ENCODE measurements around the gene DLX6. TPM values are rescaled to one million over a fixed set of nuclear protein-coding genes. Genes with fewer than 3 reads are reported as not detected.

The DLX6 gene
- total RNA-seq, 3 donors from 2014 or later (not counting 1 experiment from before 2014, with no cell fraction given): not detected

DNA sequence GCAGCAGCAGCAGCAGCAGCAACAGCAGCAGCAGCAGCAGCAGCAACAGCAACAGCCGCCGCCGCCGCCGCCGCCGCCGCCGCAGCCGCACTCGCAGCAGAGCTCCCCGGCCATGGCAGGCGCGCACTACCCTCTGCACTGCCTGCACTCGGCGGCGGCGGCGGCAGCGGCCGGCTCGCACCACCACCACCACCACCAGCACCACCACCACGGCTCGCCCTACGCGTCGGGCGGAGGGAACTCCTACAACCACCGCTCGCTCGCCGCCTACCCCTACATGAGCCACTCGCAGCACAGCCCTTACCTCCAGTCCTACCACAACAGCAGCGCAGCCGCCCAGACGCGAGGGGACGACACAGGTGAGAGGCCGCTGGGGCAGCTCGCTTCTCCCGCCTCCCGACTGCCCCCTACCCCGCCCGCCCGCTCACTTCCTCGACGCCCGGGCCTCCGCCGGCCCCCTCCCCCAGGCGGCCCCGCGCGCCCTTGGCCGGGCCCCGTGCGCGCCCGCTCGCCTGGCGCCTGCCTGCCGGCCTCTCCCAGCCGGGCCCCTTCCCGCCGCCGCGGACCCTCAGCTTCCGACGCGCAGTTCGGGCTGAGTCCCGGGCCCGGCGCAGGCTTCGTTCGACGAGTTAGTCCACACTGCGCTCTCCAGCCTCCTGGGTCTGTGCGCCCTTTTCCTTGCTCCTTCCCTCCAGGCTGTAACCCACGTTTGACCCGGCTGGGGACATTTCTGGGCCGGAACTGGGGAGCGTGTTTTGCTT is 882 bp downstream of the DLX6 start:
- H3K9me3 Mint-ChIP-seq: no peaks in the 10 kb centered on the region
- no peaks in the 10 kb centered on the region for H3K9me3 ChIP-seq (ENCODE audit: control insufficient read depth, insufficient read depth, low read length)
- intact Hi-C loops (cut with micrococcal nuclease): no loop called here

GRCh38 chr7:97006816-97007582 is 1.6 kb downstream of the DLX6 start:
- no peak overlapping the region for H3K4me3 ChIP-seq (ENCODE audit: low read length)
- H3K4me3 Mint-ChIP-seq: peak overlapping the region; percentile 75
- H3K27ac ChIP-seq (ENCODE audit: low read length): no peak overlapping the region
- H3K27me3 ChIP-seq (ENCODE audit: control insufficient read depth, insufficient read depth, low read length): peaks cover 81% of the 10 kb centered on the region
- H3K4me1 ChIP-seq (ENCODE audit: control insufficient read depth, insufficient read depth, low read length): peaks cover 25% of the 10 kb centered on the region
- peaks cover 0 to 18% of the 10 kb centered on the region in 2 donors for H3K4me1 Mint-ChIP-seq
- WGBS (ENCODE audit: insufficient coverage): 7% methylated on average over 39 of the region's 39 CpGs
- H3K9me3 ChIP-seq (ENCODE audit: control insufficient read depth, insufficient read depth, low read length): no peaks in the 10 kb centered on the region
- intact Hi-C loops (cut with micrococcal nuclease): no loop called here
- peaks cover 64 to 80% of the 10 kb centered on the region in 2 donors for H3K27me3 Mint-ChIP-seq (ENCODE audit: low read depth in 2 of 2)
- no peak overlapping the region for H3K27ac Mint-ChIP-seq
- H3K36me3 ChIP-seq (ENCODE audit: control insufficient read depth, insufficient read depth, low read length): no peaks in the 10 kb centered on the region
- ATAC-seq (no peak), DNase-seq (no peak)
- H3K9me3 Mint-ChIP-seq: no peaks in the 10 kb centered on the region
- TF ChIP-seq CTCF (IDR thresholded peaks at IDR 0.05): no peak
- peaks cover 12% of the 10 kb centered on the region for H3K36me3 Mint-ChIP-seq

More for the DNA sequence above, 882 bp downstream of the DLX6 start:
- Mint-ChIP-seq H3K27me3 (ENCODE audit: low read depth in 2 of 2) (peaks cover 64 to 79% of the 10 kb centered on the region in 2 donors), H3K36me3 (peaks cover 4% of the 10 kb centered on the region), H3K4me3 (peak overlapping the region; percentile 75), H3K4me1 (peaks cover 0 to 18% of the 10 kb centered on the region in 2 donors), H3K27ac (no peak overlapping the region)
- no peak for TF ChIP-seq CTCF (IDR thresholded peaks at IDR 0.05)
- WGBS (ENCODE audit: insufficient coverage): 1% methylated on average over 83 of the region's 83 CpGs
- no peaks in the 10 kb centered on the region for H3K36me3 ChIP-seq (ENCODE audit: control insufficient read depth, insufficient read depth, low read length)
- DNase-seq (peak in 1 of 2 donors; percentile 27), ATAC-seq (peak; percentile 50 to 79 (median 59))
- H3K27ac ChIP-seq (ENCODE audit: low read length): no peak overlapping the region
- H3K4me1 ChIP-seq (ENCODE audit: control insufficient read depth, insufficient read depth, low read length): peaks cover 25% of the 10 kb centered on the region
- no peak overlapping the region for H3K4me3 ChIP-seq (ENCODE audit: low read length)
- H3K27me3 ChIP-seq (ENCODE audit: control insufficient read depth, insufficient read depth, low read length): peaks cover 78% of the 10 kb centered on the region

DNA sequence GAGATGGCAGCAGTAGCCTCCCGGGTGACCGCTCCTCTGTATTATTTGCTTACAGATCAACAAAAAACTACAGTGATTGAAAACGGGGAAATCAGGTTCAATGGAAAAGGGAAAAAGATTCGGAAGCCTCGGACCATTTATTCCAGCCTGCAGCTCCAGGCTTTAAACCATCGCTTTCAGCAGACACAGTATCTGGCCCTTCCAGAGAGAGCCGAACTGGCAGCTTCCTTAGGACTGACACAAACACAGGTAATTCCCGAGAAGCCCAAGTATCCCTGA is 2.2 kb downstream of the DLX6 start:
- H3K36me3 Mint-ChIP-seq: peaks cover 16% of the 10 kb centered on the region
- intact Hi-C loops (cut with micrococcal nuclease): no loop called here

More for the DNA sequence above, 2.2 kb downstream of the DLX6 start:
- Histone ChIP-seq H3K36me3 (ENCODE audit: control insufficient read depth, insufficient read depth, low read length) (no peaks in the 10 kb centered on the region), H3K9me3 (ENCODE audit: control insufficient read depth, insufficient read depth, low read length) (no peaks in the 10 kb centered on the region), H3K4me1 (ENCODE audit: control insufficient read depth, insufficient read depth, low read length) (peaks cover 25% of the 10 kb centered on the region), H3K4me3 (ENCODE audit: low read length) (no peak overlapping the region), H3K27ac (ENCODE audit: low read length) (no peak overlapping the region), H3K27me3 (ENCODE audit: control insufficient read depth, insufficient read depth, low read length) (peaks cover 81% of the 10 kb centered on the region)
- Mint-ChIP-seq H3K4me3 (no peak overlapping the region), H3K27me3 (ENCODE audit: low read depth in 2 of 2) (peaks cover 65 to 80% of the 10 kb centered on the region in 2 donors), H3K4me1 (peaks cover 0 to 18% of the 10 kb centered on the region in 2 donors), H3K27ac (no peak overlapping the region), H3K9me3 (no peaks in the 10 kb centered on the region)
- DNase-seq (no peak), ATAC-seq (no peak)
- WGBS (ENCODE audit: insufficient coverage): 22% methylated on average over 7 of the region's 8 CpGs
- no peak for TF ChIP-seq CTCF (IDR thresholded peaks at IDR 0.05)

Measured in natural killer cell (primary cell).